ENCODE data around the gene TET3. TPM values are rescaled to one million over a fixed set of nuclear protein-coding genes. Genes with fewer than 3 reads are reported as not detected.
A peak's percentile ranks its signal among the peaks of the same experiment; 100 is the strongest.

Gene TET3
- total RNA-seq, 1 experiment from 2014 or later, result 23.3 TPM

DNA sequence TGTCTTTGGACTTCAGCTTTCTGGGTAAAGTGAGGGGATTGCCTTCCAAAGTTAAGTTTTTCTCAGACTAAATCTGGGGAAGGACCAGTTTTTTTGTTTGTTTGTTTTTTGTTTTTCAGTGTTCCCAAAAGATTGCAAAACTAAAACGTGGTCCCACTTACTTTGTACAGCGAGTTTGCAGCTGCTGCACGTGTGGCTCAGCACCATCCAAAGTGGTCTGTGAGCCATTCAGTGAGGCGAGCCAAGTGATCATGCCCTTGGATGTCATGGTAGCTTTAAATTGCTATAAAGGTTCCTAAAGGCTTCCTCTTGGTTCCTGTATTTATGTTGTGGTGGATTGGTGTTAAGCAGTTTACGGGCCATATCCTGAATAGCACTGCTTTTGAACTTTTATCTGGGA lies 23.0 kb downstream of the TET3 start:
- H3K27me3 Mint-ChIP-seq (ENCODE audit: unreplicated experiment), result no peaks in the 10 kb centered on the region
- CTCF ChIA-PET, result interaction anchor here (0.8 kb wide), 1 partner anchor 20 kb away, joined by 3 read pairs; no protein-coding TSS in a partner anchor
- BruUV-seq (replicated peaks), result no TSS peak
- no peaks in the 10 kb centered on the region for H3K9me3 Mint-ChIP-seq (ENCODE audit: low read depth, unreplicated experiment)
- intact Hi-C loops (cut with micrococcal nuclease; ENCODE audit: unreplicated experiment), result no loop called here
- no peak for DNase-seq
- TF ChIP-seq, protein P1, sequence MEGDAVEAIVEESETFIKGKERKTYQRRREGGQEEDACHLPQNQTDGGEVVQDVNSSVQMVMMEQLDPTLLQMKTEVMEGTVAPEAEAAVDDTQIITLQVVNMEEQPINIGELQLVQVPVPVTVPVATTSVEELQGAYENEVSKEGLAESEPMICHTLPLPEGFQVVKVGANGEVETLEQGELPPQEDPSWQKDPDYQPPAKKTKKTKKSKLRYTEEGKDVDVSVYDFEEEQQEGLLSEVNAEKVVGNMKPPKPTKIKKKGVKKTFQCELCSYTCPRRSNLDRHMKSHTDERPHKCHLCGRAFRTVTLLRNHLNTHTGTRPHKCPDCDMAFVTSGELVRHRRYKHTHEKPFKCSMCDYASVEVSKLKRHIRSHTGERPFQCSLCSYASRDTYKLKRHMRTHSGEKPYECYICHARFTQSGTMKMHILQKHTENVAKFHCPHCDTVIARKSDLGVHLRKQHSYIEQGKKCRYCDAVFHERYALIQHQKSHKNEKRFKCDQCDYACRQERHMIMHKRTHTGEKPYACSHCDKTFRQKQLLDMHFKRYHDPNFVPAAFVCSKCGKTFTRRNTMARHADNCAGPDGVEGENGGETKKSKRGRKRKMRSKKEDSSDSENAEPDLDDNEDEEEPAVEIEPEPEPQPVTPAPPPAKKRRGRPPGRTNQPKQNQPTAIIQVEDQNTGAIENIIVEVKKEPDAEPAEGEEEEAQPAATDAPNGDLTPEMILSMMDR (IDR thresholded peaks at IDR 0.05; ENCODE audit: unreplicated experiment), result no peak
- H3K36me3 Mint-ChIP-seq (ENCODE audit: insufficient read depth, unreplicated experiment), result peaks cover 17% of the 10 kb centered on the region
- no peak overlapping the region for H3K27ac Mint-ChIP-seq (ENCODE audit: unreplicated experiment)
- peaks cover 31% of the 10 kb centered on the region for H3K4me1 Mint-ChIP-seq (ENCODE audit: low read depth, unreplicated experiment)
- H3K4me3 Mint-ChIP-seq (ENCODE audit: low read depth, unreplicated experiment), result no peak overlapping the region

DNA sequence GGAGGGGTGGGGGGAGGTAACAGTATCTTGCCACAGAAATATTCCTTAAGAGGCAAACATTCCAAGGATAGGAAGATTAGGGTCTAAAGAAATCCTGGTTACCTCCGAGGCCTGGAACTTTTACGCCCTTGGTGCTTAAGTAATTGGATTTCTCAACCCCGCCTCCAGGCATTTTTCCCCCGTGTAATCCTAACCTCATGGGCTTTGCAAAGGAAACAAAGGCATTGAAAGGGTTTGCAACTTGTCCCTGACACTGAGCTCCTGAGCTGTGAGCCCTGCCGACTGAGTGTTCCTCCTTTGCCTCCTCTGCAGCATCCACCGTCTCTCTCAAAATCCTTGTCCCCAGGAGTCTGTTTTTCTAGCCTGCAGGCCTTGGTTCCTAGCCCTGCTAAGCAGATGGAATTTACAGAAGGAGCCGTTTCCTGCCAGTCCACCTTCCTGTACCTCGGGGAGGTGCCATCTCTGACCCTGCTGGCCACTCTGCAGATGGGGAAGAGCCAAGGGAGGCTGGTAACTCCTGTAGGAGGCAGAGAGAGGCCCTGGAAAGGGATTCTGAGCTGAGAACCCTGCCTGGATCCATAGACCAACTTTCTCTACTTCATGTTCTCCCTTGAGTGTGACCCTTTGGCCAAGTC lies 24.2 kb downstream of the TET3 start:
- Mint-ChIP-seq H3K4me3 (ENCODE audit: low read depth, unreplicated experiment) (no peak overlapping the region), H3K4me1 (ENCODE audit: low read depth, unreplicated experiment) (peaks cover 24% of the 10 kb centered on the region), H3K27ac (ENCODE audit: unreplicated experiment) (no peak overlapping the region), H3K27me3 (ENCODE audit: unreplicated experiment) (no peaks in the 10 kb centered on the region), H3K9me3 (ENCODE audit: low read depth, unreplicated experiment) (no peaks in the 10 kb centered on the region), H3K36me3 (ENCODE audit: insufficient read depth, unreplicated experiment) (peaks cover 14% of the 10 kb centered on the region)
- DNase-seq, result no peak
- CTCF ChIA-PET, result interaction anchor here (0.8 kb wide), 1 partner anchor 21 kb away, joined by 3 read pairs; no protein-coding TSS in a partner anchor
- BruUV-seq (replicated peaks), result no TSS peak
- intact Hi-C loops (cut with micrococcal nuclease; ENCODE audit: unreplicated experiment), result no loop called here
- TF ChIP-seq, protein P1 (IDR thresholded peaks at IDR 0.05; ENCODE audit: unreplicated experiment), result no peak

DNA sequence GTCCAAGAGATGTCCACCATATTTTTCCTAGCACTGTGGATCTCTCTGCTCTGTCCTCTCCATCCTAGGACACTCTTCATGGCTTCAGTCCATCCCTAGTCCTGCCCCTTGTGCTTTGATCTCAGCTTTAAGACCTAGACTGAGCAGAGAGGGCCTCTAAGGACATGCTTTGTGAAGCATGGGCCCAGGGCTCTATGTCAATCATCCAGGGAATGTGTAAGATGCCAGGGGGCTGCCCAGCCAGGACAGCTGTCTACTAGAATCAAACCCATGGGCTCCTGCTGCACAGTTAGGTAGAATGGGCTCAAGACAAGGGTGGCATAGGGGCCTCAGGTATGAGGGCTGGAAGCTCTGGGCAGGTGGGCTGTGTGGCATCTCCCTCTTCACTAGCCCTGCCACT lies 24.9 kb downstream of the TET3 start:
- Mint-ChIP-seq H3K36me3 (ENCODE audit: insufficient read depth, unreplicated experiment) (peaks cover 14% of the 10 kb centered on the region), H3K4me3 (ENCODE audit: low read depth, unreplicated experiment) (peak overlapping the region; percentile 69), H3K4me1 (ENCODE audit: low read depth, unreplicated experiment) (peaks cover 24% of the 10 kb centered on the region), H3K27me3 (ENCODE audit: unreplicated experiment) (no peaks in the 10 kb centered on the region), H3K9me3 (ENCODE audit: low read depth, unreplicated experiment) (no peaks in the 10 kb centered on the region), H3K27ac (ENCODE audit: unreplicated experiment) (peak overlapping the region; percentile 74)
- no peak for DNase-seq
- BruUV-seq (replicated peaks), result no TSS peak
- CTCF ChIA-PET, result interaction anchor here (0.9 kb wide), 1 partner anchor 185 kb away, joined by 3 read pairs; no protein-coding TSS in a partner anchor
- TF ChIP-seq, protein P1 (IDR thresholded peaks at IDR 0.05; ENCODE audit: unreplicated experiment), result no peak
- intact Hi-C loops (cut with micrococcal nuclease; ENCODE audit: unreplicated experiment), result no loop called here

DNA sequence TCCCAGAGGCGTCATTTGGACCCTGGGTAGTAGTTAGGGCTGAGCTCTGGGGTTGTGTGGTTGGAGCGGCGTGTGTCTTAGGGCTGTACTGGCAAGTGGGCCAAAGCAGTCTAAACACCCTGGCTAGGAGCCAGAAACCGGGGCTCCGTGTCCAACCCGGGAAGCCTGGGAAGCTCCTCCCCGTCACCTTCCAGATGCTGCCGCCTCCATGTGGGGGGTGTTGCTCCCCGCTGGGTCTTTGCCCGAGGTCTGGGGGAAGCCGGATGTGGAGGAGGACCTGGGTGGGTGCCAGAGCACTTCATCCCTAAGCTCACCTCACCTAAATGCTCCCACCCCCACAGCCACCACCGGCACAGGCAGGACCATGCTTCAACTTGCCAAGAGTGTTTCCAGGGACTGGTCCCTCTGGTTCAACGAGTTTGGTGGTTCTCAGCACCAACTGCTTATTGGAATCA lies 25.4 kb downstream of the TET3 start:
- Mint-ChIP-seq H3K4me1 (ENCODE audit: low read depth, unreplicated experiment) (peaks cover 24% of the 10 kb centered on the region), H3K36me3 (ENCODE audit: insufficient read depth, unreplicated experiment) (peaks cover 14% of the 10 kb centered on the region), H3K27ac (ENCODE audit: unreplicated experiment) (peak overlapping the region; percentile 74), H3K27me3 (ENCODE audit: unreplicated experiment) (no peaks in the 10 kb centered on the region), H3K4me3 (ENCODE audit: low read depth, unreplicated experiment) (peak overlapping the region; percentile 69), H3K9me3 (ENCODE audit: low read depth, unreplicated experiment) (no peaks in the 10 kb centered on the region)
- BruUV-seq (replicated peaks), result no TSS peak
- DNase-seq, result peak; percentile 90
- TF ChIP-seq, protein P1 (IDR thresholded peaks at IDR 0.05; ENCODE audit: unreplicated experiment), result no peak
- CTCF ChIA-PET, result interaction anchor here (0.6 to 0.9 kb wide), 3 partner anchors 9 to 186 kb away, joined by 3 read pairs; no protein-coding TSS in a partner anchor
- intact Hi-C loops (cut with micrococcal nuclease; ENCODE audit: unreplicated experiment), result no loop called here

Measured in Calu3 (cell line).